K562 (cell line): ENCODE data around the gene KIF12. TPM values are rescaled to one million over a fixed set of nuclear protein-coding genes. Genes with fewer than 3 reads are reported as not detected.

ENCODE experiments used
- ATAC-seq: fragments of 200-7000 bp; cut with Tn5 transposase; 3 replicates; pipeline ENCODE4 v1.9.1; 2020; ENCODE audit warnings: moderate library complexity
- BruUV-seq: library from RNA; stranded (reverse); fragments of 400-500 nt; replicated peaks from 2 replicates; lab custom pipeline; 2021; lab: Mats Ljungman, UMichigan
- CTCF ChIA-PET: fragments of 300-600 bp; formaldehyde crosslinking; extraction: SDS; loops from one replicate; lab custom pipeline; 2021; ENCODE audit warnings: low intra/inter-chr PET ratio; lab: Yijun Ruan, JAX
- POLR2A ChIA-PET: fragments of 300-600, 350-650 bp; sonication (Branson Sonifier 250); formaldehyde crosslinking; extraction: SDS; loops from one replicate; lab custom pipeline; 2021; ENCODE audit warnings: antibody characterized with exemption, inconsistent platforms; lab: Yijun Ruan, JAX
- DNase-seq, 4 experiments: peaks; one replicate each; pipeline versions ENCODE4 v3.0.0 to v3.0.0-alpha.2; 2011 to 2018; ENCODE audit warnings: low spot score in 3 of 4, mixed read lengths in 3 of 4; ENCODE audit errors: extremely low read depth in 1 of 4
- FAIRE-seq: peaks from 2 replicates; lab custom pipeline; 2011; peaks lifted over from hg19 to GRCh38; lab: Jason Lieb, UNC
- H2AFZ ChIP-seq: 2 replicates; pipeline ENCODE4 v1.6.0; 2011; ENCODE audit warnings: low read depth, low read length, control low read depth, inconsistent platforms
- H3K27ac ChIP-seq: fragments of 200-600 bp; 3 replicates; pipeline ENCODE4 v1.8.0; 2011; ENCODE audit warnings: low read depth, mild to moderate bottlenecking, control low read depth, inconsistent platforms, low read length, moderate library complexity, mixed read lengths; ENCODE audit errors: extremely low read depth
- H3K27me3 ChIP-seq, 2 experiments: fragments of 300-600 bp in 1 of 2; 2 replicates in 1 of 2; 3 replicates in 1 of 2; pipeline versions ENCODE4 v1.6.0 to v1.8.0; 2011; ENCODE audit warnings: inconsistent platforms in 2 of 2, low read length in 2 of 2, mild to moderate bottlenecking in 1 of 2, mixed read lengths in 1 of 2, moderate library complexity in 1 of 2; ENCODE audit not compliant: control insufficient read depth in 2 of 2, insufficient read depth in 2 of 2
- H3K36me3 ChIP-seq: fragments of 300-600 bp; 3 replicates; pipeline ENCODE4 v1.8.0; 2011; ENCODE audit warnings: mild to moderate bottlenecking, low read length, inconsistent platforms; ENCODE audit not compliant: control insufficient read depth, insufficient read depth
- H3K4me1 ChIP-seq, 2 experiments: fragments of 200-600 bp in 1 of 2; replicated peaks in 1 of 2; 2 replicates in 1 of 2; 3 replicates in 1 of 2; pipeline versions ENCODE4 v1.5.1 to v1.8.0; 2011; ENCODE audit warnings: inconsistent platforms in 2 of 2, low read length in 2 of 2, mild to moderate bottlenecking in 1 of 2, mixed read lengths in 1 of 2, moderate library complexity in 1 of 2; ENCODE audit not compliant: control insufficient read depth in 2 of 2, insufficient read depth in 2 of 2
- H3K4me2 ChIP-seq: 2 replicates; pipeline ENCODE4 v1.6.1; 2011; ENCODE audit warnings: low read length, control low read depth, inconsistent platforms, mixed read lengths; ENCODE audit not compliant: insufficient read depth
- H3K4me3 ChIP-seq: fragments of 200-600 bp; sonication (generic), shearing (Covaris generic); 2 replicates; pipeline ENCODE4 v1.5.1; 2016; ENCODE audit warnings: control low read depth, inconsistent platforms
- H3K79me2 ChIP-seq: fragments of 200-600 bp; 3 replicates; pipeline ENCODE4 v1.8.0; 2011; ENCODE audit warnings: low read length, inconsistent platforms; ENCODE audit not compliant: control insufficient read depth, insufficient read depth
- H3K9ac ChIP-seq, 2 experiments: 2 replicates each; pipeline versions ENCODE4 v1.6.0 to v1.6.1; 2011; ENCODE audit warnings: low read depth in 2 of 2, low read length in 2 of 2, control low read depth in 1 of 2, inconsistent platforms in 1 of 2, mild to moderate bottlenecking in 1 of 2, mixed read lengths in 1 of 2; ENCODE audit not compliant: insufficient read depth in 1 of 2
- H3K9me1 ChIP-seq: one replicate; pipeline ENCODE4 v1.6.0; 2011; ENCODE audit warnings: inconsistent platforms, mild to moderate bottlenecking, low read length, moderate library complexity; ENCODE audit not compliant: control insufficient read depth, insufficient read depth
- H3K9me3 ChIP-seq: replicated peaks from 2 replicates; pipeline ENCODE4 v1.5.1; 2011; ENCODE audit warnings: low read depth, low read length, inconsistent platforms; ENCODE audit not compliant: control insufficient read depth, insufficient read depth
- H4K20me1 ChIP-seq: replicated peaks from 2 replicates; pipeline ENCODE4 v1.6.1; 2011; ENCODE audit warnings: low read length, inconsistent platforms, mixed read lengths; ENCODE audit not compliant: control insufficient read depth, insufficient read depth
- CHCHD3 ChIP-seq: fragments of 250-450 bp; sonication (Bioruptor Pico); IDR thresholded peaks from 2 replicates; pipeline ENCODE4 v2.1.2; 2022; ENCODE audit warnings: mild to moderate bottlenecking
- ELK1 ChIP-seq: sonication (generic); formaldehyde crosslinking; IDR thresholded peaks from 2 replicates; pipeline ENCODE4 v1.8.1; 2022; ENCODE audit warnings: missing genetic modification reagents
- HSF4 ChIP-seq: fragments of 250-450 bp; sonication (Bioruptor Pico); IDR thresholded peaks from 2 replicates; pipeline ENCODE4 v2.1.2; 2022; ENCODE audit warnings: mild to moderate bottlenecking, moderate library complexity, borderline replicate concordance
- LEF1 ChIP-seq: fragments of 450-650 bp; IDR thresholded peaks from 2 replicates; pipeline ENCODE4 v1.6.1; 2016; ENCODE audit warnings: mild to moderate bottlenecking
- POLR2A ChIP-seq: fragments of 450-650 bp; conservative IDR thresholded peaks from 2 replicates; pipeline ENCODE4 v1.6.1; 2016
- POLR2H ChIP-seq: IDR thresholded peaks from 2 replicates; pipeline ENCODE4 v1.6.1; 2016; ENCODE audit warnings: missing genetic modification characterization, low read depth, mild to moderate bottlenecking, control low read depth, missing compliant biosample characterization, moderate library complexity
- RB1 ChIP-seq: fragments of 450-650 bp; IDR thresholded peaks from 2 replicates; pipeline ENCODE4 v1.6.1; 2017; ENCODE audit warnings: low read depth, mild to moderate bottlenecking
- SIRT6 ChIP-seq: IDR thresholded peaks from one replicate; pipeline ENCODE4 v1.6.1; 2012; ENCODE audit warnings: low read depth, mild to moderate bottlenecking, control low read depth, inconsistent platforms, low read length, moderate library complexity
- SIX5 ChIP-seq, 2 experiments: IDR thresholded peaks; 2 replicates each; pipeline ENCODE4 v1.6.1; 2011; ENCODE audit warnings: low read length in 2 of 2, borderline replicate concordance in 1 of 2, low read depth in 1 of 2, mild to moderate bottlenecking in 1 of 2, moderate library complexity in 1 of 2; ENCODE audit not compliant: insufficient read depth in 1 of 2
- SMARCA4 ChIP-seq: fragments of 450-650 bp; IDR thresholded peaks from 2 replicates; pipeline ENCODE4 v1.6.1; 2016
- SREBF2 ChIP-seq: sonication (generic); formaldehyde crosslinking; IDR thresholded peaks from 2 replicates; pipeline ENCODE4 v1.4.0; 2020; ENCODE audit warnings: mild to moderate bottlenecking, missing genetic modification reagents
- TFAM ChIP-seq: fragments of 250-450 bp; sonication (Bioruptor Pico); conservative IDR thresholded peaks from 2 replicates; pipeline ENCODE4 v1.5.0; 2021; ENCODE audit warnings: mild to moderate bottlenecking, moderate library complexity
- ZKSCAN8 ChIP-seq: fragments of 200-800 bp; sonication (Bioruptor generic); IDR thresholded peaks from 2 replicates; pipeline ENCODE4 v1.6.1; 2016; ENCODE audit warnings: missing genetic modification characterization, missing compliant biosample characterization
- ZNF668 ChIP-seq: fragments of 250-450 bp; sonication (Bioruptor Pico); IDR thresholded peaks from 2 replicates; pipeline ENCODE4 v1.8.0; 2022; ENCODE audit warnings: mild to moderate bottlenecking, inconsistent platforms
- WGBS: fragments of 100-300 bp; shearing (Covaris generic); methylation state at CpG from one replicate; pipeline ENCODE4 v1.1.6; 2016; ENCODE audit warnings: low coverage, mixed read lengths; ENCODE audit not compliant: insufficient coverage; ENCODE audit errors: missing lambda C conversion rate; 5-methylcytosine and 5-hydroxymethylcytosine counted together
- in situ Hi-C: fragments of 300-500 bp; cut with MboI; formaldehyde crosslinking; loops from 4 replicates; pipeline ENCODE4 v1.15.0; 2018; ENCODE audit warnings: inconsistent platforms, mixed read lengths
- intact Hi-C: fragments of 100-400 bp; cut with micrococcal nuclease; formaldehyde crosslinking; loops from 2 replicates; pipeline ENCODE4 v1.14.2; 2022
- polyA plus RNA-seq, 8 experiments: library from polyadenylated mRNA; depleted of rRNA in 4 of 8; stranded (reverse) in 5 of 8; unstranded in 3 of 8; fragments of >200 nt; fragmentation: Nextera tagmentation in 2 of 8; fragmentation: Illumina TruSeq in 1 of 8; extraction: Ambion mirVana in 2 of 8; extraction: Trizol in 1 of 8; gene quantifications; 2 replicates each; pipeline versions ENCODE4 v1.2.1 to v1.2.3, GENCODE V29; 2011 to 2014; ENCODE audit warnings: inconsistent platforms in 1 of 8, missing spikeins in 1 of 8
- total RNA-seq, 7 experiments: library from RNA; depleted of rRNA in 6 of 7; stranded (reverse); fragments of >200 nt in 6 of 7; fragmentation: Illumina TruSeq in 2 of 7; extraction: Trizol in 2 of 7; gene quantifications; 2 replicates each; pipeline versions ENCODE4 v1.2.1 to v1.2.3, GENCODE V29; 2011 to 2021; ENCODE audit warnings: low replicate concordance in 1 of 7

Gene KIF12
- total and polyA plus RNA-seq, 9 of the 15 experiments (the other 6 are each of a cell fraction or from before 2014, with no cell fraction given): not detected

- Histone ChIP-seq H3K27me3 (peaks cover 14 to 49% of the 10 kb centered on the region in 2 experiments; a peak in 3 of 5 replicates), H3K9me3 (no peaks in the 10 kb centered on the region), H4K20me1 (no peaks in the 10 kb centered on the region), H2AFZ (no peak overlapping the region), H3K4me3 (no peak overlapping the region), H3K27ac (no peak overlapping the region), H3K4me1 (no peaks in the 10 kb centered on the region), H3K9me1 (no peaks in the 10 kb centered on the region), H3K36me3 (no peaks in the 10 kb centered on the region), H3K79me2 (no peaks in the 10 kb centered on the region), H3K4me2 (no peak overlapping the region), H3K9ac (no peak overlapping the region)
- ChIA-PET POLR2A (interaction anchor here (0.6 kb wide), 1 partner anchor 163 kb away, joined by 3 read pairs; no protein-coding TSS in a partner anchor), CTCF (no interaction called here)
- WGBS: 0% methylated on average over 2 of the region's 2 CpGs
- ATAC-seq (no peak), DNase-seq (no peak), FAIRE-seq (no peak)
- in situ Hi-C loops (no loop called here), intact Hi-C loops (no loop called here)
- no TSS peak for BruUV-seq
- TF ChIP-seq HSF4 (CRISPR knock-in tag) (no peak), ZNF668 (no peak), POLR2H (tag) (no peak), SREBF2 (CRISPR knock-in tag) (no peak), SMARCA4 (no peak), SIRT6 (no peak), CHCHD3 (CRISPR knock-in tag) (no peak), RB1 (no peak), LEF1 (no peak), ELK1 (CRISPR knock-in tag) (no peak), ZKSCAN8 (CRISPR knock-in tag) (no peak), TFAM (no peak), SIX5 (IDR thresholded peaks at IDR 0.05; ENCODE audit: borderline replicate concordance in 1 of 2, insufficient read depth in 1 of 2, low read depth in 1 of 2, low read length in 2 of 2) (no peak), POLR2A (no peak)
Observed at GRCh38 chr9:114114364-114114763, 15.3 kb upstream of the KIF12 start.
